ENCODE data around the gene COMMD1. TPM values are rescaled to one million over a fixed set of nuclear protein-coding genes. Genes with fewer than 3 reads are reported as not detected.
A peak's percentile ranks its signal among the peaks of the same experiment; 100 is the strongest.

The COMMD1 gene
- total and polyA plus RNA-seq, 9 donors: 25.4 to 48.8 (median 33.3) TPM

DNA sequence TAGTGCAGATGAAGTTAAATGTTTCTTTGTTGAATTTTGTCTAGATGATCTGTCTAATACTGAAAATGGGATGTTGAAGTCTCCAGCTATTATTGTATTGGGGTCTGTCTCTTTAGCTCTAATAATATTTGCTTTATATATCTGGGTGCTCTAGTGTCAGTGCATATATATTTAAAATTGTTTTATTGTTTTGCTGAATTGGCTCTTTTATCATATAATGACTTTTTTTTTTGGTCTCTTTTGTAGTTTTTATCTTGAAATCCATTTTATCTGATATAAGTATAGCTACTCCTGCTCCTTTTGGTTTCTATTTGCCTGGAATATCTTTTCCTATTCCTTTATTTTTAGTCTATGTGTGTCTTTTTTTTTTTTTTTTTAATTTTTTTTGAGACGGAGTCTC, 79.2 kb downstream of the COMMD1 start:
- WGBS, 3 donors: 100% methylated on average over 1 of the region's 1 CpG

DNA sequence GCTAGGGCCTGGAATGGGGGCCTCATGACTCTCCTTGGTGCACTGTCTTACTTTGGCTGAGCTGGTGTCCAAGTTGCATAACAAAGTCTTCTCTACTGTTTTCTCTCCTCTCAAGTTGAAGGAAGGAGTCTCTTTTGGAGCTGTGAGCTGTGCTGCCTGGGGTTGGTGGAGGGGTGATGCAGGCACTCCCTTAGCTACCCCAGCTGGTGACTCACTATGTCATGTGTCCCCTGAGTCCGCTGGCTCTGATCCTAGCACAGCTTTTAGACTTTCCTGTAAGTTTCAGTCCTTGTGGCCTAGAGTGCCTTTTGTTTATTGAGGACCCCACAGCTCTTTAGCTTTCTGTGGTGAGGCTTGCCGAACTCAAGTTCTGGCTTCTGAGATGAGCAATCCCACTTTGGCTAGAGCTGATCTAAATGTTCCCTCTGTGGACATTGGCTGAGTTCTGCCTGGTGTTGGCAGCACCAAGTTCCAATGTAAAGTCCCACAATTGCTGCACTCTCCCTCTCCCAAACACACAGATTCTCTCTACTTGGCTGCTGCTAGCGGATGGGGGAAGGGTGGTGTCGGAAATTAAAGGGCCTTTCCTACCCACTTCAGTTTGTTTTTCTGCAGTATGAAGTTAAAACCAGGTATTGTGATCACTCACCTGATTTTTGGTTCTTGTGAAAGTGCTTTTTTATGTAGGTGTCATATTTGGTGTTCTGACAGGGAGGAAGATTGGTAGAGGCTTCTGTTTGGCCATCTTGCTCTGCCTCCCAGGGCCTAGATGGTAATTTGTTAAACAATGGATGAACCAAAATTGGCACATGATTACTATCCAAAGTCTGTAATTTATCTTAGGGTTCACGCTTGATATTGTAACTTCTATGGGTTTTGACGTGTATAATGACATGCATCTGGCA, 83.2 kb downstream of the COMMD1 start:
- 91 to 98% (median 91%) methylated on average over 6 of the region's 6 CpGs for WGBS, 3 donors
- intact Hi-C loops (cut with DNase I): no loop called here
- Histone ChIP-seq H3K4me1 (ENCODE audit: insufficient read depth) (no peaks in the 10 kb centered on the region), H3K4me3 (no peak overlapping the region), H3K27me3 (no peaks in the 10 kb centered on the region), H3K27ac (no peak overlapping the region), H3K9me3 (no peaks in the 10 kb centered on the region), H3K36me3 (no peaks in the 10 kb centered on the region)
- no peak for DNase-seq
- no peak for TF ChIP-seq POLR2A (IDR thresholded peaks at IDR 0.05)

More for the DNA sequence above, 79.2 kb downstream of the COMMD1 start:
- H3K27me3 ChIP-seq: no peaks in the 10 kb centered on the region
- intact Hi-C loops (cut with DNase I): no loop called here
- H3K27ac ChIP-seq: no peak overlapping the region
- no peaks in the 10 kb centered on the region for H3K36me3 ChIP-seq
- no peaks in the 10 kb centered on the region for H3K9me3 ChIP-seq
- TF ChIP-seq, protein P1, sequence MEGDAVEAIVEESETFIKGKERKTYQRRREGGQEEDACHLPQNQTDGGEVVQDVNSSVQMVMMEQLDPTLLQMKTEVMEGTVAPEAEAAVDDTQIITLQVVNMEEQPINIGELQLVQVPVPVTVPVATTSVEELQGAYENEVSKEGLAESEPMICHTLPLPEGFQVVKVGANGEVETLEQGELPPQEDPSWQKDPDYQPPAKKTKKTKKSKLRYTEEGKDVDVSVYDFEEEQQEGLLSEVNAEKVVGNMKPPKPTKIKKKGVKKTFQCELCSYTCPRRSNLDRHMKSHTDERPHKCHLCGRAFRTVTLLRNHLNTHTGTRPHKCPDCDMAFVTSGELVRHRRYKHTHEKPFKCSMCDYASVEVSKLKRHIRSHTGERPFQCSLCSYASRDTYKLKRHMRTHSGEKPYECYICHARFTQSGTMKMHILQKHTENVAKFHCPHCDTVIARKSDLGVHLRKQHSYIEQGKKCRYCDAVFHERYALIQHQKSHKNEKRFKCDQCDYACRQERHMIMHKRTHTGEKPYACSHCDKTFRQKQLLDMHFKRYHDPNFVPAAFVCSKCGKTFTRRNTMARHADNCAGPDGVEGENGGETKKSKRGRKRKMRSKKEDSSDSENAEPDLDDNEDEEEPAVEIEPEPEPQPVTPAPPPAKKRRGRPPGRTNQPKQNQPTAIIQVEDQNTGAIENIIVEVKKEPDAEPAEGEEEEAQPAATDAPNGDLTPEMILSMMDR (IDR thresholded peaks at IDR 0.05): no peak
- TF ChIP-seq POLR2A (IDR thresholded peaks at IDR 0.05) (no peak), EP300 (IDR thresholded peaks at IDR 0.05) (no peak)
- H3K4me3 ChIP-seq: no peak overlapping the region
- H3K4me1 ChIP-seq (ENCODE audit: insufficient read depth): no peaks in the 10 kb centered on the region
- DNase-seq: no peak

- DNase-seq: no peak
- Histone ChIP-seq H3K36me3 (no peaks in the 10 kb centered on the region), H3K9me3 (no peaks in the 10 kb centered on the region), H3K4me1 (ENCODE audit: insufficient read depth) (peaks cover 2% of the 10 kb centered on the region), H3K27ac (no peak overlapping the region), H3K27me3 (no peaks in the 10 kb centered on the region), H3K4me3 (no peak overlapping the region)
- 75 to 80% (median 76%) methylated on average over 3 of the region's 3 CpGs for WGBS, 3 donors
- intact Hi-C loops (cut with DNase I): loop anchor here in 1 of 4 donors (5.0 kb wide), 1 partner anchor 419 kb away; no protein-coding TSS in a partner anchor
- TF ChIP-seq, protein P1 (IDR thresholded peaks at IDR 0.05): peak in 2 of 3 donors; percentile 33
- no peak for TF ChIP-seq POLR2A (IDR thresholded peaks at IDR 0.05)
- TF ChIP-seq EP300 (IDR thresholded peaks at IDR 0.05): no peak
Measured at GRCh38 chr2:61993422-61994024, 88.0 kb downstream of the COMMD1 start.

GRCh38 chr2:61994531-61994930, 89.1 kb downstream of the COMMD1 start:
- 96 to 100% (median 100%) methylated on average over 1 of the region's 1 CpG for WGBS, 3 donors
- TF ChIP-seq EP300 (IDR thresholded peaks at IDR 0.05): no peak
- TF ChIP-seq POLR2A (IDR thresholded peaks at IDR 0.05): no peak
- TF ChIP-seq, protein P1 (IDR thresholded peaks at IDR 0.05): no peak
- intact Hi-C loops (cut with DNase I): loop anchor here in 1 of 4 donors (5.0 kb wide), 1 partner anchor 418 kb away; no protein-coding TSS in a partner anchor
- H3K27ac ChIP-seq: no peak overlapping the region
- H3K4me3 ChIP-seq: no peak overlapping the region
- H3K4me1 ChIP-seq (ENCODE audit: insufficient read depth): peaks cover 2% of the 10 kb centered on the region
- no peaks in the 10 kb centered on the region for H3K36me3 ChIP-seq
- no peaks in the 10 kb centered on the region for H3K27me3 ChIP-seq
- H3K9me3 ChIP-seq: no peaks in the 10 kb centered on the region
- DNase-seq: no peak

Data from ovary (tissue), 9 donors.